SH-SY5Y (cell line): ENCODE results near the gene ALS2CL.

Experiments used
- GATA2 ChIP-seq: IDR thresholded peaks from 2 replicates; pipeline ENCODE4 v1.6.1; 2011; ENCODE audit warnings: mild to moderate bottlenecking, low read depth, low read length
- GATA3 ChIP-seq: IDR thresholded peaks from 2 replicates; pipeline ENCODE4 v1.6.1; 2011; ENCODE audit warnings: low read depth, mild to moderate bottlenecking, low read length, moderate library complexity

DNA sequence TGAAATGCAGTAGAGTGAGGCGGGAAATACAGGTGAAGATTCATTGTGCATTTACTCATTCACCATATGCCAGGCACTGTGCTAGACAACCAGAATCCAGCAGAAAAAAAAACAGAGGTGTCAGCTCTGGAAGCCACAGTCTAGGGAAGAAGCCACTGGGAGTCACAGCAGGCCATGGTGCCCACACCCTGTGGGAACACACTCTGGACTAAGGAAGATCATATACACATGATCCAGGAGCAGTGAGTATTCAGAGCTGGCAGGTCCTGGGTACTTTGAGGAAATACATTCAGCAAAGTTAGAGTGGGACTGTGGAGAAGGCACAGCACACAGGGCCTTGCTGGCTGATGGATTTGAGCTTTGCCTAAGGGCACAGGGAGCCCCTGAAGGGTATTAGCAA, 66.4 kb downstream of the ALS2CL start:
- no peak for TF ChIP-seq GATA2
- TF ChIP-seq GATA3 = no peak
